Glutamatergic neuron (in vitro differentiated cells): ENCODE measurements around the gene FBXO44. TPM values are rescaled to one million over a fixed set of nuclear protein-coding genes. Genes with fewer than 3 reads are reported as not detected.
A peak's percentile ranks its signal among the peaks of the same experiment; 100 is the strongest.

Experiments used
- DNase-seq: peaks from one replicate; pipeline ENCODE4 v3.0.0; 2022
- H3K27ac Mint-ChIP-seq: one replicate; pipeline ENCODE4 v1.8.0; 2020; ENCODE audit warnings: mild to moderate bottlenecking, mixed read lengths, inconsistent platforms; ENCODE audit not compliant: unreplicated experiment
- H3K27me3 Mint-ChIP-seq: one replicate; pipeline ENCODE4 v1.8.0; 2020; ENCODE audit warnings: mild to moderate bottlenecking, moderate library complexity, mixed read lengths, inconsistent platforms; ENCODE audit not compliant: unreplicated experiment
- H3K36me3 Mint-ChIP-seq: one replicate; pipeline ENCODE4 v1.8.0; 2020; ENCODE audit warnings: mild to moderate bottlenecking, mixed read lengths, inconsistent platforms; ENCODE audit not compliant: unreplicated experiment
- H3K4me1 Mint-ChIP-seq: one replicate; pipeline ENCODE4 v1.8.0; 2020; ENCODE audit warnings: mild to moderate bottlenecking, low read depth, mixed read lengths, inconsistent platforms; ENCODE audit not compliant: unreplicated experiment
- H3K4me3 Mint-ChIP-seq: one replicate; pipeline ENCODE4 v1.8.0; 2020; ENCODE audit warnings: mild to moderate bottlenecking, mixed read lengths, inconsistent platforms; ENCODE audit not compliant: unreplicated experiment
- H3K9me3 Mint-ChIP-seq: one replicate; pipeline ENCODE4 v1.8.0; 2020; ENCODE audit warnings: mild to moderate bottlenecking, moderate library complexity, mixed read lengths, inconsistent platforms; ENCODE audit not compliant: unreplicated experiment
- total RNA-seq: library from RNA; stranded (reverse); fragmentation: NEBNext Ultra II Directional; extraction: Animal tissue kit (Norgen Biotek cat#: 25700); gene quantifications from one replicate; pipeline ENCODE4 v1.2.1, GENCODE V29; 2021; ENCODE audit not compliant: unreplicated experiment
- TF ChIP-seq, protein P1 (sequence below): fragments of 200-600 bp; sonication (generic); IDR thresholded peaks from one replicate; pipeline ENCODE4 v1.5.0; 2021; ENCODE audit not compliant: partially characterized antibody, unreplicated experiment

Gene FBXO44
- total RNA-seq, 1 donor from 2014 or later: 51.7 TPM

DNA sequence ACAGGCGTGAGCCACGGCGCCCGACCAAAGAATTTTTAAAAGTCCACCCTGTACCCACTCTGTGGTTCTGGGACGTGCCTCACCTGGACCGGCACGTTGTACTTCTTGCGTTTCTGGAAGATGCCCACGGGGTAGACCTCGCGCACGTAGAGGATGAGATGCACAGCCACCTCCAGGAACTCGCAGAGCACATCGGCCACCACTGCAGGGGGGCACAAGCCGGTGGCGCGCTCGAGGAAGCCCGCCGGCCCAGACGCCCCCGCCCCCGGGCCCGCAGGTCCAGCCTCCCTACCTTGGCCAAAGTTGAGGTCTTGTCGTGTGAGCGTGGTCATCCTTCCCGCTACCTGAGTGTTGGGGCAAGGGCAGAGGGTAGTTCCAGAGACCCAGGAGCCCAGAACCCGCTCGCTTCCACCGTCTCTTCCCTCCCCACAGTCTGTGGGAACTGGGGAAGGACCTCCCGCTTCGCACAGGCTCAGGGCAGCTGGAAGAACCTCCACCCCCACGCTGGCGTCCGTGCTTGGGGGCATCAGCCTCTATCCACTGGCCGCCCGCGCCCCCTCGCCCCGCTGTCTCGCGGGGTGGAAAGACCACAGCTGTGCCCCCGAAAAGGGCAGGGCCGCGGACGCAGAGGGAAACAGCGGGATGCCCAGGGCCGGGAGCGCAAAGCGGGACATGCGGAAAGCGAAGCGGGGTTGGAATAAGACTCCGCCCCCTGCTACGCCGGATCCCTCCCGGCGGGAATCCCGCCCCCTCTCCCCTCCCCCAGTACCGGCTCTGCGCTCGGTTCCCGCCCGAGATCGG is 25.8 kb downstream of the FBXO44 start:
- no peaks in the 10 kb centered on the region for H3K36me3 Mint-ChIP-seq
- peak; percentile 30 for DNase-seq

DNA sequence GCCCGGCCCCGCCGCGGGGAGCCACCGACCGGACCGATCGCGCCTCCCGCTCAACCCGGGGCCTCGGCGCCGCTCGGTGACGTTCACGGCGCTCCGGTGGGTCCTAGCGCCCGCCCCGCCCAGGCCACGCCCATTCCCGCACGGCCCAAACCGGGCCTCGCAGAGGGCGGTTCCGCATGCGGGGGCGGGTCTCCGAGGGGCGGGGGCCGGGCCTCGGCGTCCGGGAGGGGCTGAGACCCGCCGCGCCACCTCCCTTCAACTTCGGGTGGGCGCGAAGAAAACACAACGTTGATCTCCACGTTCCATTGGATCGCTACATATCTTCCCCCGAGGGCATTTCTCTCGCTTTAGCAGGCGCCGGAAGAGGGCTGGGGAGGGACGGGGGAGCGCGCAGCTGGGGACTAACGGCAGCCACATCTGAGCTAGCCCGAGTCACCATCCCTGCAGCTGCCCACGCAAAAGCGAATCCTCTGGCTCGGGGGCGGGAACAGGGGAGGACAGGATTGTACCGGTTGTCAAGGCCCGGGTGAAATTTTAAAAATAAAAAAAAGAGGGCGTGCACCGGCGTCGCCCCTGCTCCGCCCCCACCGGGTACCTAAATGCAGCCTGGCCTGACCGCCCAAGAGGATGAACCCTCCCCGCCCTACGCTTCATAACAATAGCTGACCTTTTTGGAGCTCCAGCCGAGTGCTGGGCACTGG is 26.5 kb downstream of the FBXO44 start, which contains the start of gene MAD2L2:
TSS of gene MAD2L2 (minus strand) at position 78 of the 701 bp plus-strand sequence. CDS start 547 bp downstream, outside the sequence.
- peaks cover 8% of the 10 kb centered on the region for H3K9me3 Mint-ChIP-seq
- peak within 1 kb of the TSS; percentile 81 for H3K27ac Mint-ChIP-seq
- DNase-seq: peak; percentile 85
- peak within 1 kb of the TSS; percentile 87 for H3K4me3 Mint-ChIP-seq
- peaks cover 3% of the 10 kb centered on the region for H3K27me3 Mint-ChIP-seq
- peaks cover 27% of the 10 kb centered on the region for H3K4me1 Mint-ChIP-seq
- H3K36me3 Mint-ChIP-seq: no peaks in the 10 kb centered on the region
- TF ChIP-seq, protein P1, sequence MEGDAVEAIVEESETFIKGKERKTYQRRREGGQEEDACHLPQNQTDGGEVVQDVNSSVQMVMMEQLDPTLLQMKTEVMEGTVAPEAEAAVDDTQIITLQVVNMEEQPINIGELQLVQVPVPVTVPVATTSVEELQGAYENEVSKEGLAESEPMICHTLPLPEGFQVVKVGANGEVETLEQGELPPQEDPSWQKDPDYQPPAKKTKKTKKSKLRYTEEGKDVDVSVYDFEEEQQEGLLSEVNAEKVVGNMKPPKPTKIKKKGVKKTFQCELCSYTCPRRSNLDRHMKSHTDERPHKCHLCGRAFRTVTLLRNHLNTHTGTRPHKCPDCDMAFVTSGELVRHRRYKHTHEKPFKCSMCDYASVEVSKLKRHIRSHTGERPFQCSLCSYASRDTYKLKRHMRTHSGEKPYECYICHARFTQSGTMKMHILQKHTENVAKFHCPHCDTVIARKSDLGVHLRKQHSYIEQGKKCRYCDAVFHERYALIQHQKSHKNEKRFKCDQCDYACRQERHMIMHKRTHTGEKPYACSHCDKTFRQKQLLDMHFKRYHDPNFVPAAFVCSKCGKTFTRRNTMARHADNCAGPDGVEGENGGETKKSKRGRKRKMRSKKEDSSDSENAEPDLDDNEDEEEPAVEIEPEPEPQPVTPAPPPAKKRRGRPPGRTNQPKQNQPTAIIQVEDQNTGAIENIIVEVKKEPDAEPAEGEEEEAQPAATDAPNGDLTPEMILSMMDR: no peak

More for the DNA sequence above, 25.8 kb downstream of the FBXO44 start:
- no peaks in the 10 kb centered on the region for H3K27me3 Mint-ChIP-seq
- TF ChIP-seq, protein P1: no peak
- H3K9me3 Mint-ChIP-seq: peaks cover 8% of the 10 kb centered on the region
- H3K4me3 Mint-ChIP-seq: peak overlapping the region; percentile 83
- peak overlapping the region; percentile 52 for H3K27ac Mint-ChIP-seq
- peaks cover 21% of the 10 kb centered on the region for H3K4me1 Mint-ChIP-seq

DNA sequence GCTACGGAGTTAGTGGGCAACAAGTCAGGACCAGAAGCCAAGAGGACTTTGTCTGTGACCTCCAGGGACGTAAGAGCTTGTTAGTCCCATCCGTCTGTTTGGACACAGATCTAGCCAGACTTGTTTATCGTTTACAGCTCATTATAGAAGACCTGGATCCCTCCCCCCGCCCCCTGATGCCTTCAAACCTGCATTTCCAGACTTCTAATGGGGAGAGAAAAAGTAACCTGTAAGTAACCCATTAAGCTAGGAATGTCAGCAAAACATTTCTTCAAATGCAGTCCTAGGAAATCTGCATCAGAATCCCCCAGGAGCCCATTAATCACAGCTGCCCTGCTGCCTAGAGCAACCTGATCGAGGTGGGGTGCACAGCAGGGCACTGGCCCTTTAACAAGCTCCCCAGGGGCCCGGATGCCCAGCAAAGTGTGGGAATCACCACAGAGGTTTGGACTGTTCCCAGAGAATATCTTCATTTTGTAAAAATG is 27.7 kb downstream of the FBXO44 start:
- Mint-ChIP-seq H3K9me3 (peaks cover 8% of the 10 kb centered on the region), H3K4me3 (peak overlapping the region; percentile 87), H3K27ac (peak overlapping the region; percentile 81), H3K36me3 (no peaks in the 10 kb centered on the region), H3K4me1 (peaks cover 30% of the 10 kb centered on the region), H3K27me3 (peaks cover 3% of the 10 kb centered on the region)
- TF ChIP-seq, protein P1: no peak
- DNase-seq: no peak

DNA sequence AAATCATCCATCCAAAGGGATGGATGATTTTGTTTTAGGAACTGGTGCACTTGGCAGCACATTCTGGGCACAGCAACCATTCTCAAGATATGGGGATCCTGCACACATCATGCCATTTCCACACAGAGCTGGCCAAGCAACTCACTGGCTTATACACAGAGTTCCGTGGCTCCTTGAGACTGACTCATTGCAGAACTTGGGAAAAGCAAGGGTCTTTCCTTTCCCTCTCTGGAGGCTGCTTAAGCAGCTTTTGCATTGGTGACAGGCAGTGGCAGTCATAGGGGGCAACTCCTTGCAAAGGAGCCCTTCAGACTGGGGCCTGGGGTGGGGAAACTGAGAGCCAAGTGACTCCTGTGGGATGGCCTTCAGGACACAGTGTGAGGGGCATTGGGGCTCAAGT is 28.1 kb downstream of the FBXO44 start:
- DNase-seq: no peak
- H3K9me3 Mint-ChIP-seq: peaks cover 8% of the 10 kb centered on the region
- H3K27me3 Mint-ChIP-seq: peaks cover 3% of the 10 kb centered on the region
- H3K4me1 Mint-ChIP-seq: peaks cover 32% of the 10 kb centered on the region
- H3K27ac Mint-ChIP-seq: no peak overlapping the region
- H3K36me3 Mint-ChIP-seq: no peaks in the 10 kb centered on the region
- TF ChIP-seq, protein P1: no peak
- H3K4me3 Mint-ChIP-seq: no peak overlapping the region
